Measurements from ENCODE around the gene FTSJ3. TPM values are rescaled to one million over a fixed set of nuclear protein-coding genes. Genes with fewer than 3 reads are reported as not detected.

The FTSJ3 gene
- total and polyA plus RNA-seq, 11 donors: 12.5 to 46.5 (median 25.7) TPM

DNA sequence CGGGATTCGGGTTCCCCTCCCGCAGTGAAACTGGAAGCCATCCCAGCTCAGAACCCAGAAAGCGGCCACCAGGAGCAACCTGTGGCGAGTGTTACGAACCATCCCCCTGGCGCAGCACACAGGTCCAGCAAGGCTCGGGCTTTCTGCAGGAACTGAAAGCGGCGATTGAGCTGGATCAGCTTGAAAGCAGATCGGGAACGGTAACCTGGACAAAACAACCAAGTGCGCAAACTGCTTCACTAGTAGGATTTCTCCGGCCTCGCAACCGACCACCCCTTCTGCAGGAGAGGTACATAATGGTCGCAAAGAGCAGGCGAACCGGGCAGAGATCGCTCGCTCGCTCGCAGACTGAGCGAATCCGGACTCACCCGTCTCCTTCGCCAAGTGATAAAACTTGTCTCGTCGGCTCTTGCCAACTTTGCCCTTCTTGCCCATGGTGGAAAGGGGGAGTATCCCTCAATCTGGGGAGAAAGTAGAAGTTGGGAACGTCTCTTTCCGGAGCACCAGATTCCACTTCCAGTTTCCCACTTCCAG lies 928 bp downstream of the FTSJ3 start:
- intact Hi-C loops (cut with DNase I): loop anchor here in 6 of 10 donors (1.0 to 10.0 kb wide), 5 partner anchors 16 to 678 kb away; partner anchors contain the start of genes CCDC47 (in 3 of the 6), DDX42 (in 3 of the 6), SMARCD2 (in 3 of the 6) and CEP95 (in 1 of the 6)
- Histone ChIP-seq H3K27ac (peak overlapping the region; percentile 90 to 98 (median 96)), H3K4me3 (peak overlapping the region; percentile 63 to 96 (median 86)), H3K27me3 (no peaks in the 10 kb centered on the region), H3K9me3 (no peaks in the 10 kb centered on the region), H3K4me1 (peaks cover 2 to 36% (median 25%) of the 10 kb centered on the region in 12 donors), H3K36me3 (peaks cover 0 to 76% (median 68%) of the 10 kb centered on the region in 9 donors)
- TF ChIP-seq POLR2A (IDR thresholded peaks at IDR 0.05): no peak
- TF ChIP-seq, protein P1, sequence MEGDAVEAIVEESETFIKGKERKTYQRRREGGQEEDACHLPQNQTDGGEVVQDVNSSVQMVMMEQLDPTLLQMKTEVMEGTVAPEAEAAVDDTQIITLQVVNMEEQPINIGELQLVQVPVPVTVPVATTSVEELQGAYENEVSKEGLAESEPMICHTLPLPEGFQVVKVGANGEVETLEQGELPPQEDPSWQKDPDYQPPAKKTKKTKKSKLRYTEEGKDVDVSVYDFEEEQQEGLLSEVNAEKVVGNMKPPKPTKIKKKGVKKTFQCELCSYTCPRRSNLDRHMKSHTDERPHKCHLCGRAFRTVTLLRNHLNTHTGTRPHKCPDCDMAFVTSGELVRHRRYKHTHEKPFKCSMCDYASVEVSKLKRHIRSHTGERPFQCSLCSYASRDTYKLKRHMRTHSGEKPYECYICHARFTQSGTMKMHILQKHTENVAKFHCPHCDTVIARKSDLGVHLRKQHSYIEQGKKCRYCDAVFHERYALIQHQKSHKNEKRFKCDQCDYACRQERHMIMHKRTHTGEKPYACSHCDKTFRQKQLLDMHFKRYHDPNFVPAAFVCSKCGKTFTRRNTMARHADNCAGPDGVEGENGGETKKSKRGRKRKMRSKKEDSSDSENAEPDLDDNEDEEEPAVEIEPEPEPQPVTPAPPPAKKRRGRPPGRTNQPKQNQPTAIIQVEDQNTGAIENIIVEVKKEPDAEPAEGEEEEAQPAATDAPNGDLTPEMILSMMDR (IDR thresholded peaks at IDR 0.05): no peak
- WGBS, 4 donors: 0 to 1% (median 0%) methylated on average over 28 to 31 of the region's 31 CpGs
- ATAC-seq: peak; percentile 2 to 11 (median 4)
- DNase-seq: peak in 1 of 5 donors; percentile 12

DNA sequence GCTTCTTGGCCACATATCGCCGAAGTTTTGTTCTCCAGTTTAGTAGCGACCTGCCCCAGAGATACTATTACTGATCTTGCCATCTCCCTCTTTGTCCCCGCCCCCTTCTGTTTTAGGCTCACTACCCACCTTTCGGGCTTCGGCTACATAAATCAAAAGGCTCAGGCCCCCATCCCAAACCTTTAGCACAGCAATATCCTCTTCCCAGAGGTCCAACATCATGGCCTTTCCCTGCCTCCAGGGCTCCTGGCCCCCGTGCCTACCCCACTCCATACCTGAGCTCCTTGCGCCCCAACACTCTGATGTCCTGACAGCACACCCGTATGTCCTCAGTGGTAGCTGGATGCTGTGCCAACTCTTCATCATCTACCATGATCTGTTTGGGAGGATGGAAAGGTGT lies 3.1 kb downstream of the FTSJ3 start:
- ATAC-seq: no peak
- H3K4me1 ChIP-seq: peaks cover 2 to 41% (median 26%) of the 10 kb centered on the region in 12 donors
- no peaks in the 10 kb centered on the region for H3K27me3 ChIP-seq
- TF ChIP-seq POLR2A (IDR thresholded peaks at IDR 0.05): no peak
- TF ChIP-seq, protein P1 (IDR thresholded peaks at IDR 0.05): no peak
- WGBS, 4 donors: 93 to 95% (median 95%) methylated on average over 9 of the region's 9 CpGs
- no peak overlapping the region for H3K27ac ChIP-seq
- DNase-seq: no peak
- intact Hi-C loops (cut with DNase I): loop anchor here in 4 of 10 donors (5.0 to 10.0 kb wide), 3 partner anchors 47 to 680 kb away; partner anchors contain the start of genes CCDC47 (in 2 of the 4), DDX42 (in 2 of the 4), CEP95 (in 1 of the 4) and DDX5 (in 1 of the 4)
- H3K36me3 ChIP-seq: peaks cover 0 to 75% (median 68%) of the 10 kb centered on the region in 9 donors
- no peaks in the 10 kb centered on the region for H3K9me3 ChIP-seq
- H3K4me3 ChIP-seq: no peak overlapping the region

DNA sequence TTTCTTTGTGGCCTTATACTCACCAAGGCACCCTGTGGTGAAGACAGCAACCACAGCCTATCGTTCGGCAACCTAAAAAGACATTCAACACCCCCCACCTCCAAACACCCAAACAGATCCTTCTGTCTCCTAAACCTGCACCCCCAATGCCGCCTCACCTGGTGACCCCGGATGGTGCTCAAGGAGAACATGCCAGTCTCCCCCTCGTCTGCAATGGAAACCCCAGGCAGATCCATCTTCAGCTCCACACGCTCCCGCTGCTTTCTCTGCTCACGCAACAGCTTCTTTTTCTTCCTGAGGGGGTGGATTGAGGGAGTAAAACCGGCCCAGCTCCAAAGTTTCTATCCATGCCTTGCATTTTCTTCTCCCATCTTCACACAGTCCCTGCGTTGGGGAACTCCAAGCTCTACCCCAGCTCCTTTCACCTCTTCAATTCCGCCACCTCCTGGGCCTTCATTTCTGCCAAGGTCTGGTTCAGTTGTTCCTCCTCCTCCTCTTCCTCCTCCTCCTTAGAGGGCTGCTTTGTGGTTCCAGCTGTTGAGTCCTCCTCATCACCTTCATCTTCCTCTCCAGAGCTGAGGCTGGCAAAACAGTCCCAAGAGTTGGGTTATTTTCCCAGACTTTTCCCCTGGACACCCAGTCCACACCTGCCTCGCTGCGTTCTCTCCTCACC lies 3.7 kb downstream of the FTSJ3 start:
- Histone ChIP-seq H3K4me3 (no peak overlapping the region), H3K36me3 (peaks cover 0 to 75% (median 70%) of the 10 kb centered on the region in 9 donors), H3K4me1 (peaks cover 2 to 35% (median 21%) of the 10 kb centered on the region in 12 donors), H3K9me3 (no peaks in the 10 kb centered on the region), H3K27ac (no peak overlapping the region), H3K27me3 (no peaks in the 10 kb centered on the region)
- ATAC-seq (no peak), DNase-seq (no peak)
- TF ChIP-seq, protein P1 (IDR thresholded peaks at IDR 0.05): no peak
- no peak for TF ChIP-seq POLR2A (IDR thresholded peaks at IDR 0.05)
- intact Hi-C loops (cut with DNase I): loop anchor here in 4 of 10 donors (5.0 to 10.0 kb wide), 3 partner anchors 46 to 681 kb away; partner anchors contain the start of genes CCDC47 (in 2 of the 4), DDX42 (in 2 of the 4), CEP95 (in 1 of the 4) and DDX5 (in 1 of the 4)
- 93 to 94% (median 94%) methylated on average over 13 of the region's 13 CpGs for WGBS, 4 donors

DNA sequence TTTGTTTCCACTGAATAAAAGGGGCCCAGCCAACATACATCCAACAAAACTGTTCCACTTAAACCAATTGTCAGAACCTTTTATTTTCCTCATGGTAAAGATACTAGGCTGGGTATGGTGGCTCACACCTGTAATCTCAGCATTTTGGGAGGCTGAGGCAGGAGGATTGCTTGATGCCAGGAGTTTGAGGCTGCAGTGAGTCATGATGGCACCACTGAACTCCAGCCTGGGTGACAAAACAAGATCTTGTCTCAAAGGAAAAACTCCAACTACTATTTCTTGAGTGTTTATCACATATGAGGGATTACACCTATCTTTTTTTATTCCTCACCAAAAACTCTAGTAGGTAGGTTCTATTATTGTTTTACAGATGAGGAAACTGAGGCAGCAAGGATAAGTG lies 4.9 kb downstream of the FTSJ3 start:
- H3K4me1 ChIP-seq: peaks cover 2 to 24% (median 11%) of the 10 kb centered on the region in 12 donors
- no peak overlapping the region for H3K27ac ChIP-seq
- no peaks in the 10 kb centered on the region for H3K27me3 ChIP-seq
- no peaks in the 10 kb centered on the region for H3K9me3 ChIP-seq
- intact Hi-C loops (cut with DNase I): loop anchor here in 4 of 10 donors (5.0 to 10.0 kb wide), 3 partner anchors 45 to 682 kb away; partner anchors contain the start of genes CCDC47 (in 2 of the 4), DDX42 (in 2 of the 4), CEP95 (in 1 of the 4) and DDX5 (in 1 of the 4)
- ATAC-seq: no peak
- no peak for DNase-seq
- H3K4me3 ChIP-seq: no peak overlapping the region
- TF ChIP-seq, protein P1 (IDR thresholded peaks at IDR 0.05): no peak
- no peak for TF ChIP-seq POLR2A (IDR thresholded peaks at IDR 0.05)
- H3K36me3 ChIP-seq: peaks cover 0 to 84% (median 83%) of the 10 kb centered on the region in 9 donors

All from heart left ventricle (tissue), 16 donors.